K562 (cell line): ENCODE results near the gene TMEM239. TPM values are rescaled to one million over a fixed set of nuclear protein-coding genes. Genes with fewer than 3 reads are reported as not detected.

ENCODE experiments used
- CBFA2T2 ChIP-seq: fragments of 450-650 bp; conservative IDR thresholded peaks from 2 replicates; pipeline ENCODE4 v1.6.1; 2017; ENCODE audit warnings: mild to moderate bottlenecking
- EP400 ChIP-seq: fragments of 450-650 bp; IDR thresholded peaks from 2 replicates; pipeline ENCODE4 v1.6.1; 2017; ENCODE audit warnings: antibody characterized with exemption, mild to moderate bottlenecking, moderate library complexity
- FOXP1 ChIP-seq: sonication (generic); formaldehyde crosslinking; IDR thresholded peaks from 2 replicates; pipeline ENCODE4 v1.8.0; 2022; ENCODE audit warnings: mild to moderate bottlenecking, missing genetic modification reagents
- GTF2E2 ChIP-seq: fragments of 200-800 bp; sonication (Bioruptor generic); IDR thresholded peaks from 2 replicates; pipeline ENCODE4 v1.6.1; 2016; ENCODE audit warnings: missing genetic modification characterization, missing compliant biosample characterization
- L3MBTL2 ChIP-seq: fragments of 450-650 bp; IDR thresholded peaks from 2 replicates; pipeline ENCODE4 v1.6.1; 2016; ENCODE audit warnings: mild to moderate bottlenecking, moderate library complexity
- NCOA6 ChIP-seq: fragments of 450-650 bp; IDR thresholded peaks from 2 replicates; pipeline ENCODE4 v1.6.1; 2017; ENCODE audit warnings: mild to moderate bottlenecking
- NR4A1 ChIP-seq, 2 experiments: fragments of 250-450 bp in 1 of 2; fragments of 450-650 bp in 1 of 2; sonication (Bioruptor Pico) in 1 of 2; IDR thresholded peaks; 2 replicates each; pipeline versions ENCODE4 v1.4.0 to v1.6.1; 2016 to 2020; ENCODE audit warnings: mild to moderate bottlenecking in 2 of 2, missing compliant biosample characterization in 1 of 2, missing genetic modification characterization in 1 of 2, moderate library complexity in 1 of 2
- POLR2AphosphoS5 ChIP-seq: IDR thresholded peaks from 2 replicates; pipeline ENCODE4 v1.6.1; 2011; ENCODE audit warnings: mild to moderate bottlenecking, low read depth, low read length, moderate library complexity; ENCODE audit not compliant: control insufficient read depth, insufficient read depth
- SRSF7 ChIP-seq: fragments of 200-400 bp; formaldehyde crosslinking; optimal IDR thresholded peaks from 2 replicates; pipeline ENCODE3; 2017; ENCODE audit warnings: mild to moderate bottlenecking, low read depth, low read length
- THRAP3 ChIP-seq: fragments of 450-650 bp; IDR thresholded peaks from 2 replicates; pipeline ENCODE4 v1.6.1; 2016; ENCODE audit warnings: mild to moderate bottlenecking, inconsistent platforms, borderline replicate concordance
- WHSC1 ChIP-seq: IDR thresholded peaks from one replicate; pipeline ENCODE4 v1.6.1; 2012; ENCODE audit warnings: low read length, control low read depth, inconsistent platforms
- ZBTB17 ChIP-seq: fragments of 450-650 bp; formaldehyde crosslinking; IDR thresholded peaks from 2 replicates; pipeline ENCODE4 v1.4.0; 2020; ENCODE audit warnings: mild to moderate bottlenecking
- polyA plus RNA-seq, 8 experiments: library from polyadenylated mRNA; depleted of rRNA in 4 of 8; stranded (reverse) in 5 of 8; unstranded in 3 of 8; fragments of >200 nt; fragmentation: Nextera tagmentation in 2 of 8; fragmentation: Illumina TruSeq in 1 of 8; extraction: Ambion mirVana in 2 of 8; extraction: Trizol in 1 of 8; gene quantifications; 2 replicates each; pipeline versions ENCODE4 v1.2.1 to v1.2.3, GENCODE V29; 2011 to 2014; ENCODE audit warnings: inconsistent platforms in 1 of 8, missing spikeins in 1 of 8
- total RNA-seq, 7 experiments: library from RNA; depleted of rRNA in 6 of 7; stranded (reverse); fragments of >200 nt in 6 of 7; fragmentation: Illumina TruSeq in 2 of 7; extraction: Trizol in 2 of 7; gene quantifications; 2 replicates each; pipeline versions ENCODE4 v1.2.1 to v1.2.3, GENCODE V29; 2011 to 2021; ENCODE audit warnings: low replicate concordance in 1 of 7
- TF ChIP-seq, protein P1 (sequence below): IDR thresholded peaks from 2 replicates; pipeline ENCODE4 v1.6.1; 2014; ENCODE audit warnings: antibody characterized with exemption
- TF ChIP-seq, protein P2 (sequence below), 2 experiments: IDR thresholded peaks; 2 replicates each; pipeline ENCODE4 v1.6.1; 2011; ENCODE audit warnings: borderline replicate concordance in 1 of 2, control low read depth in 1 of 2, low read depth in 1 of 2, low read length in 1 of 2, mild to moderate bottlenecking in 1 of 2, mixed read lengths in 1 of 2, moderate library complexity in 1 of 2; ENCODE audit not compliant: insufficient read depth in 1 of 2, insufficient read length in 1 of 2, poor library complexity in 1 of 2, severe bottlenecking in 1 of 2; ENCODE audit errors: extremely low read depth in 1 of 2
- TF ChIP-seq, protein P3 (sequence below): fragments of 200-800 bp; sonication (Bioruptor generic); IDR thresholded peaks from 2 replicates; pipeline ENCODE4 v1.6.1; 2017; ENCODE audit warnings: missing genetic modification characterization, missing compliant biosample characterization
- TF ChIP-seq, protein P4 (sequence below): fragments of 250-450 bp; sonication (Bioruptor Pico); IDR thresholded peaks from 2 replicates; pipeline ENCODE4 v1.4.0; 2020
- TF ChIP-seq, protein P5 (sequence below): fragments of 450-650 bp; IDR thresholded peaks from 2 replicates; pipeline ENCODE4 v1.6.1; 2016; ENCODE audit warnings: mild to moderate bottlenecking

TMEM239 gene
- total and polyA plus RNA-seq, 9 of the 15 experiments (the other 6 are each of a cell fraction or from before 2014, with no cell fraction given) = not detected

DNA sequence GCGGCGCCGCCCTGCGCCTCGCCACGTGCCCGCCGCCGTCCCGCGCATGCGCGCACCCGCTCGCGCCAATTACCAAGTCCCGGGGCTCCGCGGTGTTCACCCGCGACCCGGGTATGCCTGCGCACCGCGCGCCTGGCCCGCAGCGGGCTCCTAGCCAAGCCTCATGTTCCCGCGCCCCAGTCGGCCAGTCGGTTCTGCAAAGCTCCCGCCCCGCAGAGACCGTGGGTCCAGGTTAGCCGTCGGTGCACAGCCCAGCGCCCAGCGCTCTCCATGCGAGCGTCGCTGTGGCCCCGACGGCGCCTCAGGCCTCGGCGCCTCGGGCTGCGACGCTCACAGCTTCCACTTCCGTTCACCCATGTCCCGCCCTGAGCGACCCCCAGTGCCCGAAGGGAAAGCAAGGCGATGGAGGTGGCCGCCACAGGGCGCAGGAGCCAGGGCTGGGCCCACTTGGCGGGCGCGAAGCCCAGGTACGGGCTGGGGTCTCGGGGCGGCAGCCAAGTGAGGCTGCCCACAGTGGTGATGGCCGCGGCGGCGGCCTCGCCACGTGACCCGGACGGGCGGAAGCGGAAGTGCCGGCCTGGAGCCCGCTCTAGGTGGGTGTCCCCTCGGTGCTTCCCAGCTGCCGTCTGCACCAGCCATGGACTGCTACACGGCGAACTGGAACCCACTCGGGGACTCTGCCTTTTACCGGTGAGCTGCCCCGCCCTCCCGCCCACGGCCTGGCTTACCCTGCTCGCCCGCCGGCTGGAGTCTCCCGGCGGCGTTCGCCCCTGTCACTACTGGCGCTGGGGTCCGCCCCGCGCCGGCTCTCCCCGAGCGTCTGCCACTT, 24.2 kb downstream of the TMEM239 start, which contains the start of the genes PCED1A and VPS16 (continued):
- TF ChIP-seq, protein P1, sequence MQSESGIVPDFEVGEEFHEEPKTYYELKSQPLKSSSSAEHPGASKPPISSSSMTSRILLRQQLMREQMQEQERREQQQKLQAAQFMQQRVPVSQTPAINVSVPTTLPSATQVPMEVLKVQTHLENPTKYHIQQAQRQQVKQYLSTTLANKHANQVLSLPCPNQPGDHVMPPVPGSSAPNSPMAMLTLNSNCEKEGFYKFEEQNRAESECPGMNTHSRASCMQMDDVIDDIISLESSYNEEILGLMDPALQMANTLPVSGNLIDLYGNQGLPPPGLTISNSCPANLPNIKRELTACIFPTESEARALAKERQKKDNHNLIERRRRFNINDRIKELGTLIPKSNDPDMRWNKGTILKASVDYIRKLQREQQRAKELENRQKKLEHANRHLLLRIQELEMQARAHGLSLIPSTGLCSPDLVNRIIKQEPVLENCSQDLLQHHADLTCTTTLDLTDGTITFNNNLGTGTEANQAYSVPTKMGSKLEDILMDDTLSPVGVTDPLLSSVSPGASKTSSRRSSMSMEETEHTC = peak; percentile 72; the same call in 1 of the 2 replicates
- TF ChIP-seq, protein P2, sequence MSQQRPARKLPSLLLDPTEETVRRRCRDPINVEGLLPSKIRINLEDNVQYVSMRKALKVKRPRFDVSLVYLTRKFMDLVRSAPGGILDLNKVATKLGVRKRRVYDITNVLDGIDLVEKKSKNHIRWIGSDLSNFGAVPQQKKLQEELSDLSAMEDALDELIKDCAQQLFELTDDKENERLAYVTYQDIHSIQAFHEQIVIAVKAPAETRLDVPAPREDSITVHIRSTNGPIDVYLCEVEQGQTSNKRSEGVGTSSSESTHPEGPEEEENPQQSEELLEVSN (IDR thresholded peaks at IDR 0.05; ENCODE audit: borderline replicate concordance in 1 of 2, extremely low read depth in 1 of 2, insufficient read depth in 1 of 2, insufficient read length in 1 of 2, low read depth in 1 of 2, low read length in 1 of 2, poor library complexity in 1 of 2, severe bottlenecking in 1 of 2) = peak; percentile 72
- TF ChIP-seq GTF2E2 (tag) (no peak), THRAP3 (no peak), NCOA6 (peak; percentile 90), NR4A1 (CRISPR knock-in tag; IDR thresholded peaks at IDR 0.05) (no peak), NR4A1 (tag; IDR thresholded peaks at IDR 0.05) (no peak), POLR2AphosphoS5 (no peak), L3MBTL2 (peak; percentile 97), CBFA2T2 (peak; percentile 58), WHSC1 (no peak), EP400 (peak; percentile 80; the same call in 1 of the 2 replicates), SRSF7 (no peak), ZBTB17 (peak; percentile 45; the same call in 1 of the 2 replicates), FOXP1 (no peak)
- TF ChIP-seq, protein P3, sequence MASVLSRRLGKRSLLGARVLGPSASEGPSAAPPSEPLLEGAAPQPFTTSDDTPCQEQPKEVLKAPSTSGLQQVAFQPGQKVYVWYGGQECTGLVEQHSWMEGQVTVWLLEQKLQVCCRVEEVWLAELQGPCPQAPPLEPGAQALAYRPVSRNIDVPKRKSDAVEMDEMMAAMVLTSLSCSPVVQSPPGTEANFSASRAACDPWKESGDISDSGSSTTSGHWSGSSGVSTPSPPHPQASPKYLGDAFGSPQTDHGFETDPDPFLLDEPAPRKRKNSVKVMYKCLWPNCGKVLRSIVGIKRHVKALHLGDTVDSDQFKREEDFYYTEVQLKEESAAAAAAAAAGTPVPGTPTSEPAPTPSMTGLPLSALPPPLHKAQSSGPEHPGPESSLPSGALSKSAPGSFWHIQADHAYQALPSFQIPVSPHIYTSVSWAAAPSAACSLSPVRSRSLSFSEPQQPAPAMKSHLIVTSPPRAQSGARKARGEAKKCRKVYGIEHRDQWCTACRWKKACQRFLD = peak; percentile 71; the same call in 1 of the 2 replicates
- TF ChIP-seq, protein P4, sequence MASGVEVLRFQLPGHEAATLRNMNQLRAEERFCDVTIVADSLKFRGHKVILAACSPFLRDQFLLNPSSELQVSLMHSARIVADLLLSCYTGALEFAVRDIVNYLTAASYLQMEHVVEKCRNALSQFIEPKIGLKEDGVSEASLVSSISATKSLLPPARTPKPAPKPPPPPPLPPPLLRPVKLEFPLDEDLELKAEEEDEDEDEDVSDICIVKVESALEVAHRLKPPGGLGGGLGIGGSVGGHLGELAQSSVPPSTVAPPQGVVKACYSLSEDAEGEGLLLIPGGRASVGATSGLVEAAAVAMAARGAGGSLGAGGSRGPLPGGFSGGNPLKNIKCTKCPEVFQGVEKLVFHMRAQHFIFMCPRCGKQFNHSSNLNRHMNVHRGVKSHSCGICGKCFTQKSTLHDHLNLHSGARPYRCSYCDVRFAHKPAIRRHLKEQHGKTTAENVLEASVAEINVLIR = no peak
- TF ChIP-seq, protein P5, sequence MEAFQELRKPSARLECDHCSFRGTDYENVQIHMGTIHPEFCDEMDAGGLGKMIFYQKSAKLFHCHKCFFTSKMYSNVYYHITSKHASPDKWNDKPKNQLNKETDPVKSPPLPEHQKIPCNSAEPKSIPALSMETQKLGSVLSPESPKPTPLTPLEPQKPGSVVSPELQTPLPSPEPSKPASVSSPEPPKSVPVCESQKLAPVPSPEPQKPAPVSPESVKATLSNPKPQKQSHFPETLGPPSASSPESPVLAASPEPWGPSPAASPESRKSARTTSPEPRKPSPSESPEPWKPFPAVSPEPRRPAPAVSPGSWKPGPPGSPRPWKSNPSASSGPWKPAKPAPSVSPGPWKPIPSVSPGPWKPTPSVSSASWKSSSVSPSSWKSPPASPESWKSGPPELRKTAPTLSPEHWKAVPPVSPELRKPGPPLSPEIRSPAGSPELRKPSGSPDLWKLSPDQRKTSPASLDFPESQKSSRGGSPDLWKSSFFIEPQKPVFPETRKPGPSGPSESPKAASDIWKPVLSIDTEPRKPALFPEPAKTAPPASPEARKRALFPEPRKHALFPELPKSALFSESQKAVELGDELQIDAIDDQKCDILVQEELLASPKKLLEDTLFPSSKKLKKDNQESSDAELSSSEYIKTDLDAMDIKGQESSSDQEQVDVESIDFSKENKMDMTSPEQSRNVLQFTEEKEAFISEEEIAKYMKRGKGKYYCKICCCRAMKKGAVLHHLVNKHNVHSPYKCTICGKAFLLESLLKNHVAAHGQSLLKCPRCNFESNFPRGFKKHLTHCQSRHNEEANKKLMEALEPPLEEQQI = no peak
